HepG2 (cell line): Measurements from ENCODE around the gene SCYGR6. TPM values are rescaled to one million over a fixed set of nuclear protein-coding genes. Genes with fewer than 3 reads are reported as not detected.

Experiments
- ARID5B ChIP-seq: IDR thresholded peaks from 2 replicates; pipeline ENCODE4 v1.4.0; 2020; ENCODE audit warnings: mild to moderate bottlenecking, missing genetic modification reagents
- EED ChIP-seq: sonication (generic); formaldehyde crosslinking; IDR thresholded peaks from 2 replicates; pipeline ENCODE4 v1.5.0; 2020; ENCODE audit warnings: mild to moderate bottlenecking, missing genetic modification reagents
- KMT2B ChIP-seq: IDR thresholded peaks from 2 replicates; pipeline ENCODE4 v1.6.1; 2016; ENCODE audit warnings: missing genetic modification reagents, missing compliant biosample characterization
- MEF2D ChIP-seq: sonication (generic); formaldehyde crosslinking; IDR thresholded peaks from 2 replicates; pipeline ENCODE4 v1.5.1; 2020; ENCODE audit warnings: mild to moderate bottlenecking, missing genetic modification reagents
- NCOA2 ChIP-seq: sonication (generic); formaldehyde crosslinking; IDR thresholded peaks from 2 replicates; pipeline ENCODE4 v1.8.0; 2022; ENCODE audit warnings: inconsistent platforms
- NFIC ChIP-seq: IDR thresholded peaks from 2 replicates; pipeline ENCODE4 v1.6.1; 2012; ENCODE audit warnings: mild to moderate bottlenecking, low read length, inconsistent platforms
- NONO ChIP-seq, 2 experiments: fragments of 450-650 bp in 1 of 2; sonication (generic) in 1 of 2; formaldehyde crosslinking in 1 of 2; IDR thresholded peaks in 1 of 2; conservative IDR thresholded peaks in 1 of 2; 2 replicates each; pipeline versions ENCODE4 v1.6.1 to v1.8.0; 2017 to 2022; ENCODE audit warnings: mild to moderate bottlenecking in 1 of 2, missing genetic modification reagents in 1 of 2, moderate library complexity in 1 of 2
- PAXIP1 ChIP-seq: sonication (generic); formaldehyde crosslinking; conservative IDR thresholded peaks from 2 replicates; pipeline ENCODE4 v1.4.0; 2020; ENCODE audit warnings: mild to moderate bottlenecking, missing genetic modification reagents, moderate library complexity
- POLR2AphosphoS2 ChIP-seq: IDR thresholded peaks from 2 replicates; pipeline ENCODE4 v1.6.1; 2011; ENCODE audit warnings: low read depth, low read length, improper control_type of control experiment
- RFX3 ChIP-seq: IDR thresholded peaks from 2 replicates; pipeline ENCODE4 v1.6.1; 2016; ENCODE audit warnings: missing biosample characterization, missing genetic modification reagents
- SMAD3 ChIP-seq: sonication (generic); formaldehyde crosslinking; IDR thresholded peaks from 2 replicates; pipeline ENCODE4 v1.4.0; 2020; ENCODE audit warnings: missing genetic modification reagents
- SRY ChIP-seq: sonication (generic); formaldehyde crosslinking; IDR thresholded peaks from 2 replicates; pipeline ENCODE4 v1.8.0; 2022; ENCODE audit warnings: mild to moderate bottlenecking, missing genetic modification reagents
- STAT5B ChIP-seq: sonication (generic); formaldehyde crosslinking; IDR thresholded peaks from 2 replicates; pipeline ENCODE4 v1.4.0; 2020; ENCODE audit warnings: missing genetic modification reagents
- ZBTB34 ChIP-seq: sonication (generic); formaldehyde crosslinking; IDR thresholded peaks from 2 replicates; pipeline ENCODE4 v1.8.0; 2022; ENCODE audit warnings: mild to moderate bottlenecking, missing genetic modification reagents
- ZBTB7B ChIP-seq: sonication (generic); formaldehyde crosslinking; IDR thresholded peaks from 2 replicates; pipeline ENCODE4 v1.4.0; 2020; ENCODE audit warnings: missing genetic modification reagents
- ZNF207 ChIP-seq: fragments of 450-650 bp; IDR thresholded peaks from 2 replicates; pipeline ENCODE4 v1.6.1; 2016; ENCODE audit warnings: antibody characterized with exemption, borderline replicate concordance
- ZNF230 ChIP-seq: sonication (generic); formaldehyde crosslinking; IDR thresholded peaks from 2 replicates; pipeline ENCODE4 v1.4.0; 2020; ENCODE audit warnings: mild to moderate bottlenecking, missing genetic modification reagents
- ZNF451 ChIP-seq: sonication (generic); formaldehyde crosslinking; IDR thresholded peaks from 2 replicates; pipeline ENCODE4 v1.5.0; 2020; ENCODE audit warnings: mild to moderate bottlenecking, missing genetic modification reagents
- ZNF883 ChIP-seq: sonication (generic); formaldehyde crosslinking; IDR thresholded peaks from 2 replicates; pipeline ENCODE4 v1.5.1; 2020; ENCODE audit warnings: mild to moderate bottlenecking, missing genetic modification reagents; ENCODE audit errors: not compliant biosample characterization
- polyA plus RNA-seq, 8 experiments: library from polyadenylated mRNA; depleted of rRNA in 3 of 8; stranded (reverse) in 7 of 8; unstranded in 1 of 8; fragments of >200 nt; fragmentation: Illumina TruSeq in 4 of 8; extraction: Trizol in 4 of 8; gene quantifications; 2 replicates each; pipeline versions ENCODE4 v1.2.1 to v1.2.3, GENCODE V29; 2011 to 2016; ENCODE audit warnings: low read depth in 4 of 8, missing spikeins in 1 of 8, mixed read lengths in 1 of 8; ENCODE audit not compliant: insufficient read depth in 1 of 8
- total RNA-seq, 5 experiments: library from RNA; depleted of rRNA; stranded (reverse); fragments of >200 nt; fragmentation: Illumina TruSeq; extraction: Trizol; gene quantifications; 2 replicates each; pipeline ENCODE4 v1.2.3, GENCODE V29; 2016; ENCODE audit warnings: low read depth in 1 of 5
- TF ChIP-seq, protein P1 (sequence below): sonication (generic); formaldehyde crosslinking; IDR thresholded peaks from 2 replicates; pipeline ENCODE4 v1.9.0; 2022; ENCODE audit warnings: low read depth, missing genetic modification reagents

SCYGR6 gene
- total and polyA plus RNA-seq, 2 of the 13 experiments (the other 11 are each of a cell fraction or from before 2014, with no cell fraction given): not detected

- TF ChIP-seq ZBTB34 (0 out of 2 replicates have a peak, but pooled peaks have one; percentile 46), SRY (CRISPR knock-in tag) (no peak), KMT2B (CRISPR knock-in tag) (peak; percentile 70; the same call in 1 of the 2 replicates), ZNF230 (0 out of 2 replicates have a peak, but pooled peaks have one; percentile 37), RFX3 (CRISPR knock-in tag) (no peak), STAT5B (0 out of 2 replicates have a peak, but pooled peaks have one; percentile 49), ZBTB7B (CRISPR knock-in tag) (peak; percentile 40; the same call in 1 of the 2 replicates), ZNF207 (no peak), NONO (IDR thresholded peaks at IDR 0.05) (no peak), NONO (CRISPR knock-in tag; conservative IDR thresholded peaks at IDR 0.05) (peak; percentile 54; the same call in 1 of the 2 replicates), POLR2AphosphoS2 (no peak), NCOA2 (CRISPR knock-in tag) (peak; percentile 43; the same call in 1 of the 2 replicates), ZNF451 (CRISPR knock-in tag) (no peak), ARID5B (CRISPR knock-in tag) (peak; percentile 82), EED (no peak), NFIC (no peak), MEF2D (CRISPR knock-in tag) (no peak), PAXIP1 (0 out of 2 replicates have a peak, but pooled peaks have one; percentile 37), SMAD3 (CRISPR knock-in tag) (peak; percentile 79; the same call in 1 of the 2 replicates), ZNF883 (CRISPR knock-in tag) (no peak)
- TF ChIP-seq, protein P1, sequence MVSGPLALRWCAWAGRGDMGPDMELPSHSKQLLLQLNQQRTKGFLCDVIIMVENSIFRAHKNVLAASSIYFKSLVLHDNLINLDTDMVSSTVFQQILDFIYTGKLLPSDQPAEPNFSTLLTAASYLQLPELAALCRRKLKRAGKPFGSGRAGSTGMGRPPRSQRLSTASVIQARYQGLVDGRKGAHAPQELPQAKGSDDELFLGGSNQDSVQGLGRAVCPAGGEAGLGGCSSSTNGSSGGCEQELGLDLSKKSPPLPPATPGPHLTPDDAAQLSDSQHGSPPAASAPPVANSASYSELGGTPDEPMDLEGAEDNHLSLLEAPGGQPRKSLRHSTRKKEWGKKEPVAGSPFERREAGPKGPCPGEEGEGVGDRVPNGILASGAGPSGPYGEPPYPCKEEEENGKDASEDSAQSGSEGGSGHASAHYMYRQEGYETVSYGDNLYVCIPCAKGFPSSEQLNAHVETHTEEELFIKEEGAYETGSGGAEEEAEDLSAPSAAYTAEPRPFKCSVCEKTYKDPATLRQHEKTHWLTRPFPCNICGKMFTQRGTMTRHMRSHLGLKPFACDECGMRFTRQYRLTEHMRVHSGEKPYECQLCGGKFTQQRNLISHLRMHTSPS (CRISPR knock-in tag): no peak
Observed at GRCh38 chr2:227766373-227766883, 41.9 kb upstream of the SCYGR6 start (continued).
